Mesenchymal stem cell (in vitro differentiated cells and primary cell): ENCODE results near the gene ZNF569.
"Not testable (repeated sequence)": the region's sequence is repeated elsewhere in the genome, so short reads cannot be mapped to it uniquely, and the experiment has no call there.

Source experiments
- DNase-seq: peaks from one replicate; pipeline ENCODE4 v3.0.0-alpha.2; 2013
- H2AFZ ChIP-seq: one replicate; pipeline ENCODE4 v1.6.1; 2013; ENCODE audit warnings: low read depth, mild to moderate bottlenecking, control low read depth, inconsistent platforms, low read length, moderate library complexity
- H2AK5ac ChIP-seq: 2 replicates; pipeline ENCODE4 v1.6.1; 2013; ENCODE audit warnings: low read length, moderate library complexity, mild to moderate bottlenecking, inconsistent platforms; ENCODE audit not compliant: severe bottlenecking
- H2BK120ac ChIP-seq: one replicate; pipeline ENCODE4 v1.6.1; 2013; ENCODE audit warnings: low read depth, mild to moderate bottlenecking, inconsistent platforms, low read length, moderate library complexity
- H2BK12ac ChIP-seq, 2 experiments: one replicate each; pipeline ENCODE4 v1.6.1; 2013; ENCODE audit warnings: inconsistent platforms in 2 of 2, low read length in 2 of 2, mild to moderate bottlenecking in 2 of 2, moderate library complexity in 2 of 2, control low read depth in 1 of 2
- H2BK15ac ChIP-seq: one replicate; pipeline ENCODE4 v1.6.1; 2013; ENCODE audit warnings: mild to moderate bottlenecking, low read depth, inconsistent platforms; ENCODE audit not compliant: poor library complexity, severe bottlenecking
- H2BK5ac ChIP-seq: 2 replicates; pipeline ENCODE4 v1.6.1; 2013; ENCODE audit warnings: low read depth, mild to moderate bottlenecking, low read length, control low read depth, inconsistent platforms; ENCODE audit not compliant: poor library complexity, severe bottlenecking
- H3K14ac ChIP-seq, 2 experiments: one replicate each; pipeline ENCODE4 v1.6.1; 2013; ENCODE audit warnings: inconsistent platforms in 2 of 2, low read length in 2 of 2, control low read depth in 1 of 2, mild to moderate bottlenecking in 1 of 2, moderate library complexity in 1 of 2
- H3K18ac ChIP-seq, 2 experiments: one replicate each; pipeline ENCODE4 v1.6.1; 2013; ENCODE audit warnings: inconsistent platforms in 2 of 2, low read length in 2 of 2, control low read depth in 1 of 2, low read depth in 1 of 2, mild to moderate bottlenecking in 1 of 2
- H3K23ac ChIP-seq, 2 experiments: one replicate each; pipeline ENCODE4 v1.6.1; 2013; ENCODE audit warnings: inconsistent platforms in 2 of 2, low read length in 2 of 2, mild to moderate bottlenecking in 2 of 2, moderate library complexity in 2 of 2, control low read depth in 1 of 2
- H3K27ac ChIP-seq: 2 replicates; pipeline ENCODE4 v1.5.1; 2013; ENCODE audit warnings: mild to moderate bottlenecking, moderate library complexity, low read length, control low read depth, inconsistent platforms; ENCODE audit not compliant: poor library complexity, severe bottlenecking
- H3K27me3 ChIP-seq, 2 experiments: 2 replicates each; pipeline versions ENCODE4 v1.6.1 to v1.7.0; 2013; ENCODE audit warnings: low read length in 2 of 2, mild to moderate bottlenecking in 2 of 2, moderate library complexity in 2 of 2, control low read depth in 1 of 2, inconsistent platforms in 1 of 2; ENCODE audit not compliant: control insufficient read depth in 1 of 2, insufficient read depth in 1 of 2
- H3K36me3 ChIP-seq, 2 experiments: 2 replicates each; pipeline versions ENCODE4 v1.6.1 to v1.7.0; 2013; ENCODE audit warnings: low read length in 2 of 2, control low read depth in 1 of 2, inconsistent platforms in 1 of 2, low read depth in 1 of 2, mild to moderate bottlenecking in 1 of 2; ENCODE audit not compliant: insufficient read depth in 2 of 2, control insufficient read depth in 1 of 2
- H3K4ac ChIP-seq, 2 experiments: one replicate each; pipeline ENCODE4 v1.6.1; 2013; ENCODE audit warnings: inconsistent platforms in 2 of 2, low read length in 2 of 2, mild to moderate bottlenecking in 2 of 2, moderate library complexity in 2 of 2, control low read depth in 1 of 2, low read depth in 1 of 2
- H3K4me1 ChIP-seq: 2 replicates; pipeline ENCODE4 v1.6.1; 2013; ENCODE audit warnings: low read depth, low read length, control low read depth; ENCODE audit not compliant: control insufficient read depth, insufficient read depth
- H3K4me2 ChIP-seq: 2 replicates; pipeline ENCODE4 v1.6.1; 2013; ENCODE audit warnings: low read length, mild to moderate bottlenecking, inconsistent platforms; ENCODE audit not compliant: poor library complexity, severe bottlenecking
- H3K4me3 ChIP-seq, 2 experiments: 2 replicates each; pipeline versions ENCODE4 v1.5.1 to v1.7.0; 2013; ENCODE audit warnings: low read length in 2 of 2, mild to moderate bottlenecking in 2 of 2, control low read depth in 1 of 2, low read depth in 1 of 2; ENCODE audit not compliant: insufficient read depth in 1 of 2
- H3K79me1 ChIP-seq: replicated peaks from 2 replicates; pipeline ENCODE4 v1.6.1; 2013; ENCODE audit warnings: mild to moderate bottlenecking, control low read depth, low read length, inconsistent platforms; ENCODE audit not compliant: poor library complexity, severe bottlenecking
- H3K9ac ChIP-seq: 2 replicates; pipeline ENCODE4 v1.7.0; 2013; ENCODE audit warnings: mild to moderate bottlenecking, low read length, moderate library complexity
- H3K9me3 ChIP-seq: 2 replicates; pipeline ENCODE4 v1.7.0; 2013; ENCODE audit warnings: mild to moderate bottlenecking, low read length; ENCODE audit not compliant: control insufficient read depth
- H4K8ac ChIP-seq: one replicate; pipeline ENCODE4 v1.6.1; 2013; ENCODE audit warnings: inconsistent platforms, mild to moderate bottlenecking, low read length, moderate library complexity
- H4K91ac ChIP-seq: one replicate; pipeline ENCODE4 v1.6.1; 2013; ENCODE audit warnings: mild to moderate bottlenecking, low read length, inconsistent platforms
- WGBS: methylation state at CpG from one replicate; pipeline ENCODE4 v1.1.7; 2013; ENCODE audit warnings: mixed read lengths; 5-methylcytosine and 5-hydroxymethylcytosine counted together

The ZNF569 gene

GRCh38 chr19:37412700-37413099 is 54.5 kb downstream of the ZNF569 start:
- no peak overlapping the region for H3K23ac ChIP-seq
- H3K79me1 ChIP-seq, result no peaks in the 10 kb centered on the region
- no peak for DNase-seq
- H2AK5ac ChIP-seq, result no peak overlapping the region
- no peaks in the 10 kb centered on the region for H3K4me1 ChIP-seq
- no peak overlapping the region for H3K18ac ChIP-seq
- no peaks in the 10 kb centered on the region for H3K27me3 ChIP-seq
- H3K9ac ChIP-seq, result no peak overlapping the region
- H3K14ac ChIP-seq, result no peak overlapping the region
- no CpG with 5 or more reads among the region's 2 CpGs for WGBS
- H4K8ac ChIP-seq, result no peak overlapping the region
- H3K4ac ChIP-seq, result no peak overlapping the region
- H4K91ac ChIP-seq, result no peak overlapping the region
- no peak overlapping the region for H3K27ac ChIP-seq
- peak overlapping the region in 1 of 2 experiments; percentile 67 for H3K4me3 ChIP-seq
- H3K36me3 ChIP-seq, result peaks cover 11 to 28% of the 10 kb centered on the region in 2 experiments
- H2BK120ac ChIP-seq, result no peak overlapping the region
- no peak overlapping the region for H2BK12ac ChIP-seq
- H3K4me2 ChIP-seq, result no peak overlapping the region
- H2BK5ac ChIP-seq, result no peak overlapping the region
- no peak overlapping the region for H2AFZ ChIP-seq
- H3K9me3 ChIP-seq, result peaks cover 100% of the 10 kb centered on the region
- no peak overlapping the region for H2BK15ac ChIP-seq

GRCh38 chr19:37406140-37406846 is 61.0 kb downstream of the ZNF569 start:
- H3K18ac ChIP-seq, H3K4me1 ChIP-seq, H3K4me3 ChIP-seq, H2BK120ac ChIP-seq, H3K79me1 ChIP-seq, H3K9ac ChIP-seq, H4K91ac ChIP-seq, H2BK15ac ChIP-seq, H4K8ac ChIP-seq, H2AFZ ChIP-seq, H3K27me3 ChIP-seq, H3K14ac ChIP-seq, H3K4me2 ChIP-seq, H2AK5ac ChIP-seq, H3K36me3 ChIP-seq, H3K23ac ChIP-seq, H2BK12ac ChIP-seq, H3K4ac ChIP-seq, DNase-seq, H3K27ac ChIP-seq, H2BK5ac ChIP-seq: not testable (repeated sequence)
- H3K9me3 ChIP-seq, result peaks cover 85% of the 10 kb centered on the region
- WGBS, result 72% methylated on average over 3 of the region's 6 CpGs

- no peaks in the 10 kb centered on the region for H3K27me3 ChIP-seq
- no peak overlapping the region for H2BK120ac ChIP-seq
- no peaks in the 10 kb centered on the region for H3K79me1 ChIP-seq
- no peak overlapping the region for H2BK15ac ChIP-seq
- H3K36me3 ChIP-seq, result no peaks in the 10 kb centered on the region
- no peak overlapping the region for H3K4me2 ChIP-seq
- no peak overlapping the region for H3K4me3 ChIP-seq
- no peak overlapping the region for H2BK5ac ChIP-seq
- 96% methylated on average over 34 of the region's 34 CpGs for WGBS
- no peak overlapping the region for H3K23ac ChIP-seq
- H3K18ac ChIP-seq, result no peak overlapping the region
- H3K14ac ChIP-seq, result no peak overlapping the region
- no peak overlapping the region for H3K9ac ChIP-seq
- no peak overlapping the region for H2AFZ ChIP-seq
- DNase-seq, result no peak
- peaks cover 84% of the 10 kb centered on the region for H3K9me3 ChIP-seq
- H2AK5ac ChIP-seq, result no peak overlapping the region
- H4K8ac ChIP-seq, result no peak overlapping the region
- no peak overlapping the region for H2BK12ac ChIP-seq
- no peaks in the 10 kb centered on the region for H3K4me1 ChIP-seq
- no peak overlapping the region for H3K27ac ChIP-seq
- no peak overlapping the region for H3K4ac ChIP-seq
- H4K91ac ChIP-seq, result no peak overlapping the region
Observed at GRCh38 chr19:37403403-37403802, 63.8 kb downstream of the ZNF569 start.

GRCh38 chr19:37401078-37401477 is 66.2 kb downstream of the ZNF569 start:
- no peak overlapping the region for H2BK5ac ChIP-seq
- no peaks in the 10 kb centered on the region for H3K4me1 ChIP-seq
- H2BK15ac ChIP-seq, result no peak overlapping the region
- DNase-seq, result no peak
- H4K8ac ChIP-seq, result no peak overlapping the region
- no peak overlapping the region for H3K9ac ChIP-seq
- H3K36me3 ChIP-seq, result no peaks in the 10 kb centered on the region
- no peaks in the 10 kb centered on the region for H3K79me1 ChIP-seq
- H3K9me3 ChIP-seq, result peaks cover 88% of the 10 kb centered on the region
- H2BK120ac ChIP-seq, result no peak overlapping the region
- H3K4me2 ChIP-seq, result no peak overlapping the region
- H3K14ac ChIP-seq, result no peak overlapping the region
- H3K18ac ChIP-seq, result no peak overlapping the region
- H3K27ac ChIP-seq, result no peak overlapping the region
- no peak overlapping the region for H2AFZ ChIP-seq
- WGBS, result 86% methylated on average over 1 of the region's 1 CpG
- H3K23ac ChIP-seq, result no peak overlapping the region
- H2BK12ac ChIP-seq, result no peak overlapping the region
- H2AK5ac ChIP-seq, result no peak overlapping the region
- no peak overlapping the region for H3K4ac ChIP-seq
- no peak overlapping the region for H4K91ac ChIP-seq
- no peak overlapping the region for H3K4me3 ChIP-seq
- H3K27me3 ChIP-seq, result no peaks in the 10 kb centered on the region
